ENCODE results near the gene OR10H5. TPM values are rescaled to one million over a fixed set of nuclear protein-coding genes. Genes with fewer than 3 reads are reported as not detected.
"Not testable (repeated sequence)": the region's sequence is repeated elsewhere in the genome, so short reads cannot be mapped to it uniquely, and the experiment has no call there.

OR10H5 gene
- total and polyA plus RNA-seq, 3 experiments from 2014 or later, result not detected

- POLR2A ChIA-PET; H3K36me3 Mint-ChIP-seq; H3K4me1 Mint-ChIP-seq; H3K4me3 Mint-ChIP-seq; H3K9me3 ChIP-seq (ENCODE audit: low read length); H3K36me3 ChIP-seq (ENCODE audit: insufficient read depth, low read length); CTCF ChIA-PET; H3K4me1 ChIP-seq (ENCODE audit: insufficient read depth, low read length); H3K4me3 ChIP-seq (ENCODE audit: low read length); H3K27ac Mint-ChIP-seq; H3K27ac ChIP-seq (ENCODE audit: low read depth, low read length); H3K9me3 Mint-ChIP-seq; H3K27me3 ChIP-seq (ENCODE audit: insufficient read depth, low read length, poor library complexity, severe bottlenecking); DNase-seq: not testable (repeated sequence)
- H3K27me3 Mint-ChIP-seq, result peaks cover 8 to 13% of the 10 kb centered on the region in 2 donors
Observed at GRCh38 chr19:15782896-15783295, 4.6 kb upstream of the OR10H5 start.

- POLR2A ChIA-PET, result no interaction called here
- Mint-ChIP-seq H3K27ac (peak overlapping the region in 1 of 8 donors; percentile 64), H3K36me3 (no peaks in the 10 kb centered on the region), H3K9me3 (no peaks in the 10 kb centered on the region), H3K4me1 (no peaks in the 10 kb centered on the region), H3K4me3 (no peak overlapping the region), H3K27me3 (peaks cover 8 to 42% of the 10 kb centered on the region in 2 donors)
- CTCF ChIA-PET, result no interaction called here
- Histone ChIP-seq H3K4me1 (ENCODE audit: insufficient read depth, low read length) (no peaks in the 10 kb centered on the region), H3K9me3 (ENCODE audit: low read length) (no peaks in the 10 kb centered on the region), H3K27ac (ENCODE audit: low read depth, low read length) (no peak overlapping the region), H3K27me3 (ENCODE audit: insufficient read depth, low read length, poor library complexity, severe bottlenecking) (no peaks in the 10 kb centered on the region), H3K36me3 (ENCODE audit: insufficient read depth, low read length) (no peaks in the 10 kb centered on the region), H3K4me3 (ENCODE audit: low read length) (no peak overlapping the region)
- no peak for DNase-seq
Observed at GRCh38 chr19:15788594-15789270, 1.3 kb downstream of the OR10H5 start.

- Mint-ChIP-seq H3K9me3 (no peaks in the 10 kb centered on the region), H3K27me3 (peaks cover 11 to 46% of the 10 kb centered on the region in 2 donors), H3K4me3 (no peak overlapping the region), H3K4me1 (no peaks in the 10 kb centered on the region), H3K27ac (no peak overlapping the region), H3K36me3 (no peaks in the 10 kb centered on the region)
- no peak overlapping the region for H3K4me3 ChIP-seq (ENCODE audit: low read length)
- no peak overlapping the region for H3K27ac ChIP-seq (ENCODE audit: low read depth, low read length)
- H3K36me3 ChIP-seq (ENCODE audit: insufficient read depth, low read length), result no peaks in the 10 kb centered on the region
- H3K27me3 ChIP-seq (ENCODE audit: insufficient read depth, low read length, poor library complexity, severe bottlenecking), result no peaks in the 10 kb centered on the region
- no peaks in the 10 kb centered on the region for H3K4me1 ChIP-seq (ENCODE audit: insufficient read depth, low read length)
- POLR2A ChIA-PET, result no interaction called here
- DNase-seq, result no peak
- CTCF ChIA-PET, result no interaction called here
- H3K9me3 ChIP-seq (ENCODE audit: low read length), result no peaks in the 10 kb centered on the region
Observed at GRCh38 chr19:15790096-15790495, 2.6 kb downstream of the OR10H5 start.

- POLR2A ChIA-PET; H3K4me1 Mint-ChIP-seq; H3K27ac ChIP-seq (ENCODE audit: low read depth, low read length); H3K27ac Mint-ChIP-seq; H3K4me1 ChIP-seq (ENCODE audit: insufficient read depth, low read length); H3K27me3 ChIP-seq (ENCODE audit: insufficient read depth, low read length, poor library complexity, severe bottlenecking); H3K4me3 ChIP-seq (ENCODE audit: low read length); H3K36me3 Mint-ChIP-seq; CTCF ChIA-PET; H3K36me3 ChIP-seq (ENCODE audit: insufficient read depth, low read length); DNase-seq; H3K4me3 Mint-ChIP-seq; H3K9me3 ChIP-seq (ENCODE audit: low read length); H3K9me3 Mint-ChIP-seq: not testable (repeated sequence)
- peaks cover 20 to 46% of the 10 kb centered on the region in 2 donors for H3K27me3 Mint-ChIP-seq
Observed at GRCh38 chr19:15794279-15794678, 6.8 kb downstream of the OR10H5 start.

GRCh38 chr19:15810335-15810734 is 22.9 kb downstream of the OR10H5 start:
- H3K4me3 ChIP-seq (ENCODE audit: low read length), result no peak overlapping the region
- no peak overlapping the region for H3K4me3 Mint-ChIP-seq
- CTCF ChIA-PET, result interaction anchor here (0.9 to 1.6 kb wide), 2 partner anchors 59 to 181 kb away, joined by 3 read pairs; no protein-coding TSS in a partner anchor
- H3K36me3 Mint-ChIP-seq, result no peaks in the 10 kb centered on the region
- no peaks in the 10 kb centered on the region for H3K9me3 Mint-ChIP-seq
- DNase-seq, result no peak
- no peaks in the 10 kb centered on the region for H3K9me3 ChIP-seq (ENCODE audit: low read length)
- H3K36me3 ChIP-seq (ENCODE audit: insufficient read depth, low read length), result no peaks in the 10 kb centered on the region
- peaks cover 9% of the 10 kb centered on the region for H3K4me1 ChIP-seq (ENCODE audit: insufficient read depth, low read length)
- H3K4me1 Mint-ChIP-seq, result peaks cover 14 to 26% (median 20%) of the 10 kb centered on the region in 3 donors
- no peak overlapping the region for H3K27ac ChIP-seq (ENCODE audit: low read depth, low read length)
- H3K27ac Mint-ChIP-seq, result no peak overlapping the region
- H3K27me3 ChIP-seq (ENCODE audit: insufficient read depth, low read length, poor library complexity, severe bottlenecking), result no peaks in the 10 kb centered on the region
- POLR2A ChIA-PET, result no interaction called here
- peaks cover 2 to 38% of the 10 kb centered on the region in 2 donors for H3K27me3 Mint-ChIP-seq

GRCh38 chr19:15811476-15811875 is 24.0 kb downstream of the OR10H5 start:
- no peaks in the 10 kb centered on the region for H3K36me3 ChIP-seq (ENCODE audit: insufficient read depth, low read length)
- Mint-ChIP-seq H3K9me3 (no peaks in the 10 kb centered on the region), H3K36me3 (no peaks in the 10 kb centered on the region), H3K27me3 (peaks cover 2 to 38% of the 10 kb centered on the region in 2 donors), H3K4me1 (peaks cover 14 to 26% (median 20%) of the 10 kb centered on the region in 3 donors), H3K4me3 (no peak overlapping the region), H3K27ac (peak overlapping the region in 2 of 8 donors; percentile 34 to 64)
- POLR2A ChIA-PET, result no interaction called here
- no peaks in the 10 kb centered on the region for H3K9me3 ChIP-seq (ENCODE audit: low read length)
- no peaks in the 10 kb centered on the region for H3K27me3 ChIP-seq (ENCODE audit: insufficient read depth, low read length, poor library complexity, severe bottlenecking)
- no peak for DNase-seq
- H3K4me1 ChIP-seq (ENCODE audit: insufficient read depth, low read length), result peaks cover 9% of the 10 kb centered on the region
- H3K4me3 ChIP-seq (ENCODE audit: low read length), result no peak overlapping the region
- H3K27ac ChIP-seq (ENCODE audit: low read depth, low read length), result no peak overlapping the region
- CTCF ChIA-PET, result interaction anchor here (0.8 to 1.6 kb wide), 3 partner anchors 26 to 182 kb away, joined by 3 read pairs; no protein-coding TSS in a partner anchor

- DNase-seq, result peak in 3 of 5 donors; percentile 11 to 61 (median 15)
- H3K9me3 ChIP-seq (ENCODE audit: low read length), result no peaks in the 10 kb centered on the region
- no peaks in the 10 kb centered on the region for H3K36me3 ChIP-seq (ENCODE audit: insufficient read depth, low read length)
- H3K4me1 Mint-ChIP-seq, result peaks cover 14 to 26% (median 20%) of the 10 kb centered on the region in 3 donors
- H3K4me3 Mint-ChIP-seq, result peak overlapping the region in 3 of 7 donors; percentile 21 to 69 (median 27)
- H3K27me3 ChIP-seq (ENCODE audit: insufficient read depth, low read length, poor library complexity, severe bottlenecking), result no peaks in the 10 kb centered on the region
- no peak overlapping the region for H3K27ac ChIP-seq (ENCODE audit: low read depth, low read length)
- no peak overlapping the region for H3K4me3 ChIP-seq (ENCODE audit: low read length)
- ChIA-PET POLR2A (no interaction called here), CTCF (interaction anchor here (0.8 to 1.6 kb wide), 3 partner anchors 25 to 183 kb away, joined by 3 read pairs; no protein-coding TSS in a partner anchor)
- H3K27me3 Mint-ChIP-seq, result peaks cover 2 to 35% of the 10 kb centered on the region in 2 donors
- H3K9me3 Mint-ChIP-seq, result no peaks in the 10 kb centered on the region
- H3K36me3 Mint-ChIP-seq, result no peaks in the 10 kb centered on the region
- H3K27ac Mint-ChIP-seq, result peak overlapping the region in 3 of 8 donors; percentile 14 to 72 (median 16)
- peaks cover 9% of the 10 kb centered on the region for H3K4me1 ChIP-seq (ENCODE audit: insufficient read depth, low read length)
Observed at GRCh38 chr19:15812060-15812722, 24.7 kb downstream of the OR10H5 start.

- Histone ChIP-seq H3K36me3 (ENCODE audit: insufficient read depth, low read length) (no peaks in the 10 kb centered on the region), H3K27ac (ENCODE audit: low read depth, low read length) (no peak overlapping the region), H3K4me3 (ENCODE audit: low read length) (no peak overlapping the region), H3K4me1 (ENCODE audit: insufficient read depth, low read length) (peaks cover 9% of the 10 kb centered on the region), H3K27me3 (ENCODE audit: insufficient read depth, low read length, poor library complexity, severe bottlenecking) (no peaks in the 10 kb centered on the region), H3K9me3 (ENCODE audit: low read length) (no peaks in the 10 kb centered on the region)
- H3K27me3 Mint-ChIP-seq, result peaks cover 3 to 31% of the 10 kb centered on the region in 2 donors
- POLR2A ChIA-PET, result no interaction called here
- H3K4me3 Mint-ChIP-seq, result no peak overlapping the region
- no peak for DNase-seq
- CTCF ChIA-PET, result no interaction called here
- H3K9me3 Mint-ChIP-seq, result no peaks in the 10 kb centered on the region
- H3K27ac Mint-ChIP-seq, result peak overlapping the region in 2 of 8 donors; percentile 13 to 80
- H3K36me3 Mint-ChIP-seq, result no peaks in the 10 kb centered on the region
- peaks cover 14 to 26% (median 20%) of the 10 kb centered on the region in 3 donors for H3K4me1 Mint-ChIP-seq
Observed at GRCh38 chr19:15813916-15814315, 26.5 kb downstream of the OR10H5 start.
